ENCODE data around the gene NGB. TPM values are rescaled to one million over a fixed set of nuclear protein-coding genes. Genes with fewer than 3 reads are reported as not detected.

Gene NGB
- total RNA-seq, 1 donor from 2014 or later, result not detected

GRCh38 chr14:77239412-77239811 is 31.6 kb downstream of the NGB start:
- no peaks in the 10 kb centered on the region for H3K36me3 ChIP-seq (ENCODE audit: control insufficient read depth, insufficient read depth, low read length)
- no peak for DNase-seq (ENCODE audit: low read depth)
- H3K4me3 ChIP-seq (ENCODE audit: low read depth, low read length), result no peak overlapping the region
- no peak for TF ChIP-seq CTCF (IDR thresholded peaks at IDR 0.05; ENCODE audit: insufficient read depth, low read length, poor library complexity, severe bottlenecking)
- H3K27me3 ChIP-seq (ENCODE audit: control insufficient read depth, insufficient read depth, low read length), result peaks cover 3% of the 10 kb centered on the region

GRCh38 chr14:77238996-77239395 is 32.0 kb downstream of the NGB start:
- no peak for DNase-seq (ENCODE audit: low read depth)
- H3K4me3 ChIP-seq (ENCODE audit: low read depth, low read length), result no peak overlapping the region
- peaks cover 3% of the 10 kb centered on the region for H3K27me3 ChIP-seq (ENCODE audit: control insufficient read depth, insufficient read depth, low read length)
- no peaks in the 10 kb centered on the region for H3K36me3 ChIP-seq (ENCODE audit: control insufficient read depth, insufficient read depth, low read length)
- no peak for TF ChIP-seq CTCF (IDR thresholded peaks at IDR 0.05; ENCODE audit: insufficient read depth, low read length, poor library complexity, severe bottlenecking)

- Histone ChIP-seq H3K36me3 (ENCODE audit: control insufficient read depth, insufficient read depth, low read length) (no peaks in the 10 kb centered on the region), H3K27me3 (ENCODE audit: control insufficient read depth, insufficient read depth, low read length) (peaks cover 3% of the 10 kb centered on the region), H3K4me3 (ENCODE audit: low read depth, low read length) (no peak overlapping the region)
- no peak for TF ChIP-seq CTCF (IDR thresholded peaks at IDR 0.05; ENCODE audit: insufficient read depth, low read length, poor library complexity, severe bottlenecking)
- no peak for DNase-seq (ENCODE audit: low read depth)
These were observed 32.6 kb downstream of the NGB start for GRCh38 chr14:77238356-77238755.

GRCh38 chr14:77236814-77237213 is 34.2 kb downstream of the NGB start:
- DNase-seq (ENCODE audit: low read depth), result no peak
- no peak for TF ChIP-seq CTCF (IDR thresholded peaks at IDR 0.05; ENCODE audit: insufficient read depth, low read length, poor library complexity, severe bottlenecking)
- no peaks in the 10 kb centered on the region for H3K36me3 ChIP-seq (ENCODE audit: control insufficient read depth, insufficient read depth, low read length)
- peaks cover 3% of the 10 kb centered on the region for H3K27me3 ChIP-seq (ENCODE audit: control insufficient read depth, insufficient read depth, low read length)
- H3K4me3 ChIP-seq (ENCODE audit: low read depth, low read length), result no peak overlapping the region

- Histone ChIP-seq H3K4me3 (ENCODE audit: low read depth, low read length) (no peak overlapping the region), H3K36me3 (ENCODE audit: control insufficient read depth, insufficient read depth, low read length) (no peaks in the 10 kb centered on the region), H3K27me3 (ENCODE audit: control insufficient read depth, insufficient read depth, low read length) (no peaks in the 10 kb centered on the region)
- no peak for DNase-seq (ENCODE audit: low read depth)
- no peak for TF ChIP-seq CTCF (IDR thresholded peaks at IDR 0.05; ENCODE audit: insufficient read depth, low read length, poor library complexity, severe bottlenecking)
These were observed 39.3 kb downstream of the NGB start for GRCh38 chr14:77231721-77232120.

GRCh38 chr14:77230914-77231313 is 40.1 kb downstream of the NGB start:
- Histone ChIP-seq H3K36me3 (ENCODE audit: control insufficient read depth, insufficient read depth, low read length) (no peaks in the 10 kb centered on the region), H3K27me3 (ENCODE audit: control insufficient read depth, insufficient read depth, low read length) (no peaks in the 10 kb centered on the region), H3K4me3 (ENCODE audit: low read depth, low read length) (no peak overlapping the region)
- DNase-seq (ENCODE audit: low read depth), result no peak
- TF ChIP-seq CTCF (IDR thresholded peaks at IDR 0.05; ENCODE audit: insufficient read depth, low read length, poor library complexity, severe bottlenecking), result no peak

Measured in kidney epithelial cell (primary cell).